Fibroblast of lung (primary cell): ENCODE measurements around the gene IFIT1.

Experiments
- CTCF ChIP-seq, 2 donors: IDR thresholded peaks in 1 of 2; conservative IDR thresholded peaks in 1 of 2; 1 replicate in 1 of 2; 2 replicates in 1 of 2; pipeline ENCODE4 v1.5.1; 2011 to 2012; ENCODE audit warnings: low read length in 2 of 2, control low read depth in 1 of 2, inconsistent platforms in 1 of 2, low read depth in 1 of 2, mild to moderate bottlenecking in 1 of 2
- EZH2 ChIP-seq: IDR thresholded peaks from 2 replicates; pipeline ENCODE4 v1.5.1; 2012; ENCODE audit warnings: low read length, control low read depth, mild to moderate bottlenecking; ENCODE audit errors: missing control alignments

- peak; percentile 62 to 63 for TF ChIP-seq CTCF (conservative IDR thresholded peaks at IDR 0.05 in 1 of 2, IDR thresholded peaks at IDR 0.05 in 1 of 2; ENCODE audit: low read depth in 1 of 2, low read length in 2 of 2)
- no peak for TF ChIP-seq EZH2
Measured at GRCh38 chr10:89419548-89419947, 27.1 kb downstream of the IFIT1 start.
